22Rv1 (cell line): ENCODE measurements around the gene RNF157.
"Not testable (repeated sequence)": the region's sequence is repeated elsewhere in the genome, so short reads cannot be mapped to it uniquely, and the experiment has no call there.

Source experiments
- H3K27ac ChIP-seq: fragments of 450-650 bp; 2 replicates; pipeline ENCODE4 v1.5.1; 2017
- CTCF ChIP-seq: fragments of 450-650 bp; IDR thresholded peaks from 2 replicates; pipeline ENCODE4 v1.5.1; 2017; ENCODE audit warnings: mild to moderate bottlenecking
- ZFX ChIP-seq: fragments of 450-650 bp; IDR thresholded peaks from 2 replicates; pipeline ENCODE4 v1.6.1; 2017; ENCODE audit warnings: antibody characterized with exemption, borderline replicate concordance

RNF157 gene

GRCh38 chr17:76262732-76263344 is 22.5 kb upstream of the RNF157 start:
- TF ChIP-seq CTCF = no peak
- no peak for TF ChIP-seq ZFX
- peak overlapping the region; percentile 94 for H3K27ac ChIP-seq

GRCh38 chr17:76261421-76262215 is 21.3 kb upstream of the RNF157 start:
- H3K27ac ChIP-seq = peak overlapping the region; percentile 94
- TF ChIP-seq ZFX (no peak), CTCF (no peak)

DNA sequence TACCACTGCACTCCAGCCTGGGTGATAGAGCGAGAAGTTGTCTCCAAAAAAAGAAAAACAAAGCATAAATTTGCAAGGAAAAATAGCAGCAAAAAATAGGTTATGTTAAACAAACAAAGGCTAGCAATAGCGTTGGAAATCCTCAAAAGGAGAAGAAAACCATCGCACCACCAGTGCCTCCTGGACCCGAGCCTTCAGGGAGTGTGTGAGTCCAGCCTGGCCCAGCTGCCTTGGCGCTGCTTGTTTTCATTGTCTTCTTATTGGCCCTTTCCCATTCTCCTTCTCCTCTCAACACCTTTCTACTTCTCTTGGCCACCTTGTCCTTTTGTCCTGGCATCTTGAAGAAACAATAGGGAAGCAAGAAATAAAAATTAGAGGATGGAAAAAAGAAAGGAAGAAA is 20.4 kb upstream of the RNF157 start:
- peak overlapping the region; percentile 65; the same call in 1 of the 2 replicates for H3K27ac ChIP-seq
- TF ChIP-seq CTCF (no peak), ZFX (no peak)

GRCh38 chr17:76260220-76260619 is 19.9 kb upstream of the RNF157 start:
- peak overlapping the region; percentile 65; the same call in 1 of the 2 replicates for H3K27ac ChIP-seq

GRCh38 chr17:76256430-76257050 is 16.2 kb upstream of the RNF157 start:
- not testable (repeated sequence) for H3K27ac ChIP-seq

More at GRCh38 chr17:76260220-76260619, 19.9 kb upstream of the RNF157 start:
- TF ChIP-seq ZFX (no peak), CTCF (no peak)

- no peak overlapping the region for H3K27ac ChIP-seq
These were observed 15.6 kb upstream of the RNF157 start for GRCh38 chr17:76255801-76256429.

DNA sequence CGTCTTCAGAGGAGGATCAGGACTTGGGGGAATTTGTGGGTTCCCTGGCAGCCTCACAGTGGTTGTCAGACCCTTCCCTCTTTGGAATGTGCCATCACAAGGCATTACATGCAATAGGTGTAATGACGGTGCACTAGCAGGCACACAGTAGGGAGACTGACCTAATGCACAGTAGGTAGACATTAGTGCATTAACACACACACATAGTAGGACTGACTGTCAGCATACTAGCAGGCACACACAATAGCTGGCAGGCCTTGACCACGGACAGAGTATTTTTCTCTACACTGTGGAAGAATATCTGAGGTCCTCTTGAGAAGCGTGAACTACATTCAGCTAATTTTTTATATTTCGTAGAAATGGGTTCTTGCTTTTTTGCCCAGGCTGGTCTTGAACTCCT is 14.0 kb upstream of the RNF157 start:
- TF ChIP-seq ZFX (no peak), CTCF (no peak)
- H3K27ac ChIP-seq = no peak overlapping the region

More at GRCh38 chr17:76255801-76256429, 15.6 kb upstream of the RNF157 start:
- no peak for TF ChIP-seq ZFX
- TF ChIP-seq CTCF = no peak
